Measurements from ENCODE around the gene PAX2. TPM values are rescaled to one million over a fixed set of nuclear protein-coding genes. Genes with fewer than 3 reads are reported as not detected.

PAX2 gene
- total and polyA plus RNA-seq, 2 of the 8 experiments (the other 6 are each of a cell fraction or from before 2014, with no cell fraction given) = 0.02 TPM; not detected in 1

DNA sequence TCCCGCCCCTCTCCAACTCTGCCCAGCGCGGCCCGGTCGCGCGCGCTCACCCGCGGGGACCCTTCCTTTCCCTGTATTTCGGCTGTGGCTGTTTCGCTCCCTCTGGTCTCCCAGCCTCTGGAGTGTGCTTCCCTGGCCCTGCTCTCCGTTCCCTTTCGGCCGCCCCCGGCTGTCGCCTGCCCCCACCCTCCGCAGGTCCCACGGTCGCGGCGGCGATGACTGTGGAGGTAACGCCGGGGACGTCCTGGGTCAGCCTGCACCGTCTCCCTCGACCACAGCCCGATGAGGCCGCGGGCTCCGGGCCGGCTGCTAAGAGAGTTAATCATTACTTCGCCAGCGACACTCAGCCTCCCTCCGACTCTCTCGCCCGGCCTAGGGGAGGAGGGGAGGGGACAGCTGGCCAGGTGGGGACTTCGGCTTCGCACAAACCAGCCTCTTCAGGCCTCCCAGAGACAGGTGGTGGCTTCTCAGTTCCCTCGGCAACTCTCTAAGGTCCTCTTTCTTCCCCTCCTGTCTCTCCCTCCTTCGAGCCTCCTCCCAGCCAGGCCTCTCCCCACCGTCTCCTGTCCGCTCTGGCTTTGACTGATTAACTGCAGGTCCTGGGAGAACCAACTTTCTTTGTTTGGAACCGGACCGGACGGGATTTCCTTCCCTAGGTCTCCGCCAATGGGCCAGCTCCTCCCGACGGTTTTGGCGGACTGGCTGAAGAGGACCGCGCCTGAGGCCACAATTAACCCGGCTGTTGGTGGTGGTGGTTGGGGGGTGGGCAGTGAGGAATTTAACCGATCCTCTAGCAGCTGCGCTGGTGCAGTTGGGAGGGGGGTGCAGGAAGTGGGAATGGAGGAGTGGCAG is 5.6 kb upstream of the PAX2 start:
- WGBS, 2 experiments (ENCODE audit: extremely low coverage in 1 of 2, insufficient coverage in 1 of 2, insufficient read length in 1 of 2, insufficient replicate concordance in 2 of 2, low coverage in 1 of 2, low lambda C conversion rate in 2 of 2, missing lambda C conversion rate in 1 of 2) = 3% methylated on average over 29 of the region's 56 CpGs; no CpG with 5 or more reads in 1 of the 2 experiments
- Histone ChIP-seq H3K79me1 (ENCODE audit: low read depth, low read length) (no peaks in the 10 kb centered on the region), H3K9me3 (ENCODE audit: insufficient read depth in 2 of 2, low read depth in 1 of 2, low read length in 1 of 2) (no peaks in the 10 kb centered on the region), H3K4me3 (ENCODE audit: extremely low read depth in 1 of 4, insufficient read depth in 2 of 4, low read depth in 3 of 4, low read length in 4 of 4) (peak overlapping the region in 1 of 4 experiments; percentile 45; a peak in 2 of 8 replicates), H4K20me1 (replicated peaks in 1 of 2; ENCODE audit: control insufficient read depth in 1 of 2, insufficient read depth in 2 of 2, low read length in 2 of 2) (peaks cover 24 to 27% of the 10 kb centered on the region in 2 experiments), H3K23me2 (ENCODE audit: low read depth, low read length) (peaks cover 8% of the 10 kb centered on the region; the same call in 1 of the 2 replicates), H3K4me1 (replicated peaks in 1 of 4; ENCODE audit: control insufficient read depth in 3 of 4, insufficient read depth in 4 of 4, low read length in 3 of 4) (peaks cover 0 to 36% (median 29%) of the 10 kb centered on the region in 4 experiments; a peak in 6 of 7 replicates), H4K5ac (ENCODE audit: insufficient read length, low read depth, low read length) (no peak overlapping the region), H3K9ac (replicated peaks in 1 of 4; ENCODE audit: extremely low read depth in 1 of 4, low read depth in 3 of 4, low read length in 3 of 4) (no peak overlapping the region), H3K14ac (ENCODE audit: insufficient read length) (no peak overlapping the region), H2AFZ (ENCODE audit: low read length) (no peak overlapping the region), H3K23ac (ENCODE audit: insufficient read length) (no peak overlapping the region), H3K79me2 (ENCODE audit: control insufficient read depth in 1 of 2, insufficient read depth in 2 of 2, low read length in 2 of 2) (no peaks in the 10 kb centered on the region), H3K36me3 (ENCODE audit: control insufficient read depth in 2 of 4, insufficient read depth in 4 of 4, low read length in 3 of 4) (peaks cover 0 to 9% (median 0%) of the 10 kb centered on the region in 4 experiments; a peak in 1 of 8 replicates), H3K4ac (replicated peaks; ENCODE audit: insufficient read length, low read depth, low read length) (no peak overlapping the region), H2BK15ac (ENCODE audit: low read length) (no peak overlapping the region), H2AK5ac (ENCODE audit: low read depth, low read length) (no peak overlapping the region), H2BK12ac (ENCODE audit: low read depth, low read length) (peak overlapping the region; percentile 72; the same call in 1 of the 2 replicates), H2BK20ac (ENCODE audit: low read length) (no peak overlapping the region), H3K56ac (replicated peaks; ENCODE audit: insufficient read length, low read depth, low read length) (no peak overlapping the region), H2BK5ac (ENCODE audit: low read depth, low read length) (peak overlapping the region; percentile 66; the same call in 1 of the 2 replicates), H2BK120ac (replicated peaks; ENCODE audit: low read depth, low read length) (no peak overlapping the region), H3K27me3 (replicated peaks in 1 of 4; ENCODE audit: control insufficient read depth in 3 of 4, extremely low read depth in 1 of 4, insufficient read depth in 3 of 4, low read length in 3 of 4) (peaks cover 90 to 100% (median 100%) of the 10 kb centered on the region in 4 experiments), H4K8ac (ENCODE audit: extremely low read depth, insufficient read depth, low read length) (no peak overlapping the region; the same call in 1 of the 2 replicates), H3K27ac (ENCODE audit: low read depth, low read length) (no peak overlapping the region), H3K4me2 (ENCODE audit: insufficient read depth in 1 of 2, low read depth in 2 of 2, low read length in 2 of 2) (peak overlapping the region; percentile 37 to 50), H4K91ac (replicated peaks; ENCODE audit: insufficient read length, low read length) (no peak overlapping the region), H3K18ac (ENCODE audit: extremely low read depth, low read length) (peak overlapping the region; percentile 60)
- no peak for FAIRE-seq
- ChIA-PET CTCF (ENCODE audit: partially characterized antibody) (interaction anchor here (0.8 to 7.5 kb wide), 24 partner anchors 8 to 481 kb away, joined by 3 to 110 read pairs (median 6); partner anchors contain the start of gene TLX1), POLR2A (ENCODE audit: partially characterized antibody) (interaction anchor here (0.6 to 3.1 kb wide), 3 partner anchors 16 to 177 kb away, joined by 4 to 18 read pairs (median 4); no protein-coding TSS in a partner anchor)
- DNase-seq (ENCODE audit: low read depth in 1 of 2, low spot score in 2 of 2) = peak in 1 of 2 experiments; percentile 77
- TF ChIP-seq SRF (IDR thresholded peaks at IDR 0.05; ENCODE audit: low read depth, low read length) (no peak), CREB1 (IDR thresholded peaks at IDR 0.05) (no peak), EZH2 (IDR thresholded peaks at IDR 0.05; ENCODE audit: low read depth, low read length, severe bottlenecking) (peak; percentile 99), EGR1 (IDR thresholded peaks at IDR 0.05; ENCODE audit: borderline replicate concordance, low read depth, low read length) (peak; percentile 67; the same call in 1 of the 2 replicates), SIN3A (conservative IDR thresholded peaks at IDR 0.05 in 1 of 2, IDR thresholded peaks at IDR 0.05 in 1 of 2; ENCODE audit: low read depth in 1 of 2, low read length in 2 of 2) (no peak), POU5F1 (IDR thresholded peaks at IDR 0.05; ENCODE audit: low read depth, low read length) (no peak), POLR2AphosphoS5 (IDR thresholded peaks at IDR 0.05; ENCODE audit: low read depth, low read length) (no peak), KDM5A (IDR thresholded peaks at IDR 0.05; ENCODE audit: low read length) (no peak), SP1 (IDR thresholded peaks at IDR 0.05; ENCODE audit: low read depth, low read length) (no peak)
- TF ChIP-seq, protein P1, sequence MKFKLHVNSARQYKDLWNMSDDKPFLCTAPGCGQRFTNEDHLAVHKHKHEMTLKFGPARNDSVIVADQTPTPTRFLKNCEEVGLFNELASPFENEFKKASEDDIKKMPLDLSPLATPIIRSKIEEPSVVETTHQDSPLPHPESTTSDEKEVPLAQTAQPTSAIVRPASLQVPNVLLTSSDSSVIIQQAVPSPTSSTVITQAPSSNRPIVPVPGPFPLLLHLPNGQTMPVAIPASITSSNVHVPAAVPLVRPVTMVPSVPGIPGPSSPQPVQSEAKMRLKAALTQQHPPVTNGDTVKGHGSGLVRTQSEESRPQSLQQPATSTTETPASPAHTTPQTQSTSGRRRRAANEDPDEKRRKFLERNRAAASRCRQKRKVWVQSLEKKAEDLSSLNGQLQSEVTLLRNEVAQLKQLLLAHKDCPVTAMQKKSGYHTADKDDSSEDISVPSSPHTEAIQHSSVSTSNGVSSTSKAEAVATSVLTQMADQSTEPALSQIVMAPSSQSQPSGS (IDR thresholded peaks at IDR 0.05; ENCODE audit: low read length) = no peak

All from H1 (cell line).